ENCODE results near the gene ITGB5. TPM values are rescaled to one million over a fixed set of nuclear protein-coding genes. Genes with fewer than 3 reads are reported as not detected.

Gene ITGB5
- total RNA-seq, 1 experiment from 2014 or later = 146 TPM

DNA sequence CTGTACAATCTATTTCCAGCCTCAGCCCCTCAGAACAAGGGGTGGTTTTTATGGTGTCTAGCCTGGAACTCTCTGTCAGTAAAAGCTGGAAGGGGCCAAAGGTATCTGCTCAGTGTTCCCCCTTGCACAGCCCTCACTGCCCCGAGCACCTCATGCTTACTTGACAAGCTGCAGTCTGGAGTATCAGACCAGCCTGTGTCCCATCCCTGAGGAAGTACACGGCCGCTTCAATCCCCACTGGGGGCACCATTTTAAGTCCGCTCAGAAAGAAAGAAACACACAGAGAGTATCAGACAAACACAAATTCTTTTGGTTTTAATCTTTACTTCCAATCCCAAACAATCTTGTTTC lies 124.5 kb downstream of the ITGB5 start:
- no peak overlapping the region for H2AK5ac ChIP-seq (ENCODE audit: insufficient read length, low read length)
- H3K4me1 ChIP-seq (ENCODE audit: insufficient read depth, low read length) = no peaks in the 10 kb centered on the region
- H3K27me3 ChIP-seq (ENCODE audit: insufficient read depth, low read length) = no peaks in the 10 kb centered on the region
- no peaks in the 10 kb centered on the region for H4K20me1 ChIP-seq (ENCODE audit: control insufficient read depth, insufficient read depth, insufficient read length)
- Mint-ChIP-seq H3K27me3 (ENCODE audit: low read depth) (no peaks in the 10 kb centered on the region), H3K27ac (peak overlapping the region in 1 of 3 experiments; percentile 66; a peak in 1 of 7 replicates), H3K36me3 (ENCODE audit: insufficient read depth in 1 of 3, low read depth in 3 of 3) (peaks cover 26 to 53% (median 43%) of the 10 kb centered on the region in 3 experiments), H3K4me1 (peaks cover 15 to 19% of the 10 kb centered on the region in 2 experiments), H3K9me3 (no peaks in the 10 kb centered on the region), H3K4me3 (no peak overlapping the region)
- no peak overlapping the region for H3K18ac ChIP-seq (ENCODE audit: insufficient read length, low read depth, low read length)
- no peak overlapping the region for H4K91ac ChIP-seq (ENCODE audit: insufficient read length, low read depth, low read length)
- H3K23me2 ChIP-seq (ENCODE audit: insufficient read length, low read depth, low read length, poor library complexity, severe bottlenecking) = no peaks in the 10 kb centered on the region
- H3K27ac ChIP-seq (ENCODE audit: insufficient read length, low read depth, low read length) = no peak overlapping the region
- H3T11ph ChIP-seq (ENCODE audit: low read length) = no peak overlapping the region
- no peaks in the 10 kb centered on the region for H3K79me2 ChIP-seq (ENCODE audit: insufficient read depth, low read length)
- H2BK12ac ChIP-seq (ENCODE audit: insufficient read length, low read depth, low read length) = no peak overlapping the region
- H3K23ac ChIP-seq (ENCODE audit: insufficient read length, low read depth, low read length) = no peak overlapping the region
- no peak overlapping the region for H2BK20ac ChIP-seq (ENCODE audit: low read depth, low read length, poor library complexity, severe bottlenecking)
- no peak overlapping the region for H2BK5ac ChIP-seq (ENCODE audit: insufficient read length, low read length)
- no peak overlapping the region for H2BK120ac ChIP-seq (ENCODE audit: low read depth, low read length, poor library complexity, severe bottlenecking)
- TF ChIP-seq, protein P1, sequence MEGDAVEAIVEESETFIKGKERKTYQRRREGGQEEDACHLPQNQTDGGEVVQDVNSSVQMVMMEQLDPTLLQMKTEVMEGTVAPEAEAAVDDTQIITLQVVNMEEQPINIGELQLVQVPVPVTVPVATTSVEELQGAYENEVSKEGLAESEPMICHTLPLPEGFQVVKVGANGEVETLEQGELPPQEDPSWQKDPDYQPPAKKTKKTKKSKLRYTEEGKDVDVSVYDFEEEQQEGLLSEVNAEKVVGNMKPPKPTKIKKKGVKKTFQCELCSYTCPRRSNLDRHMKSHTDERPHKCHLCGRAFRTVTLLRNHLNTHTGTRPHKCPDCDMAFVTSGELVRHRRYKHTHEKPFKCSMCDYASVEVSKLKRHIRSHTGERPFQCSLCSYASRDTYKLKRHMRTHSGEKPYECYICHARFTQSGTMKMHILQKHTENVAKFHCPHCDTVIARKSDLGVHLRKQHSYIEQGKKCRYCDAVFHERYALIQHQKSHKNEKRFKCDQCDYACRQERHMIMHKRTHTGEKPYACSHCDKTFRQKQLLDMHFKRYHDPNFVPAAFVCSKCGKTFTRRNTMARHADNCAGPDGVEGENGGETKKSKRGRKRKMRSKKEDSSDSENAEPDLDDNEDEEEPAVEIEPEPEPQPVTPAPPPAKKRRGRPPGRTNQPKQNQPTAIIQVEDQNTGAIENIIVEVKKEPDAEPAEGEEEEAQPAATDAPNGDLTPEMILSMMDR (conservative IDR thresholded peaks at IDR 0.05) = no peak
- H2BK15ac ChIP-seq (ENCODE audit: low read depth, low read length) = no peak overlapping the region
- no peak overlapping the region for H3K14ac ChIP-seq (ENCODE audit: insufficient read depth, low read length)
- no peaks in the 10 kb centered on the region for H3K79me1 ChIP-seq (ENCODE audit: insufficient read depth, low read depth, low read length, poor library complexity, severe bottlenecking)
- H3K9me3 ChIP-seq (ENCODE audit: control insufficient read depth, low read depth, low read length) = no peaks in the 10 kb centered on the region
- H2AFZ ChIP-seq (ENCODE audit: low read length) = no peak overlapping the region
- WGBS (ENCODE audit: extremely low coverage, insufficient read length, low lambda C conversion rate) = no CpG with 5 or more reads among the region's 4 CpGs
- DNase-seq = no peak
- H3K56ac ChIP-seq (ENCODE audit: insufficient read length, low read depth, low read length) = no peak overlapping the region
- no peak overlapping the region for H4K8ac ChIP-seq (replicated peaks; ENCODE audit: insufficient read length, low read depth, low read length)
- no peak overlapping the region for H4K5ac ChIP-seq (ENCODE audit: insufficient read length, low read depth, low read length)
- H3K4me2 ChIP-seq (ENCODE audit: insufficient read depth, insufficient read length, low read length) = no peak overlapping the region
- H3K9ac ChIP-seq (ENCODE audit: extremely low read depth, insufficient read length, low read length) = no peak overlapping the region
- H3K4ac ChIP-seq (ENCODE audit: low read depth, low read length) = no peak overlapping the region
